Endodermal cell (in vitro differentiated cells): ENCODE data around the gene BBS10. TPM values are rescaled to one million over a fixed set of nuclear protein-coding genes. Genes with fewer than 3 reads are reported as not detected.
A peak's percentile ranks its signal among the peaks of the same experiment; 100 is the strongest.

ENCODE experiments used
- DNase-seq: peaks from one replicate; pipeline ENCODE4 v3.0.0-alpha.2; 2017
- H3K27ac ChIP-seq: 2 replicates; pipeline ENCODE4 v1.5.1; 2013; ENCODE audit warnings: mild to moderate bottlenecking, low read depth, low read length, moderate library complexity
- H3K27me3 ChIP-seq: 2 replicates; pipeline ENCODE4 v1.6.1; 2013; ENCODE audit warnings: mild to moderate bottlenecking, low read length, moderate library complexity; ENCODE audit not compliant: insufficient read depth, control insufficient read depth, poor library complexity, severe bottlenecking
- H3K36me3 ChIP-seq: 2 replicates; pipeline ENCODE4 v1.7.0; 2013; ENCODE audit warnings: mild to moderate bottlenecking, low read length, moderate library complexity; ENCODE audit not compliant: control insufficient read depth, insufficient read depth
- H3K4me1 ChIP-seq: one replicate; pipeline ENCODE4 v1.7.0; 2013; ENCODE audit warnings: low read length; ENCODE audit not compliant: control insufficient read depth, insufficient read depth
- H3K4me3 ChIP-seq: 2 replicates; pipeline ENCODE4 v1.5.1; 2013; ENCODE audit warnings: mild to moderate bottlenecking, low read length, moderate library complexity
- H3K9ac ChIP-seq: 2 replicates; pipeline ENCODE4 v1.6.1; 2013; ENCODE audit warnings: mild to moderate bottlenecking, low read length, moderate library complexity; ENCODE audit not compliant: poor library complexity, severe bottlenecking; ENCODE audit errors: extremely low read depth
- H3K9me3 ChIP-seq: 2 replicates; pipeline ENCODE4 v1.6.1; 2013; ENCODE audit warnings: mild to moderate bottlenecking, low read length, moderate library complexity; ENCODE audit not compliant: control insufficient read depth
- H3K27ac Mint-ChIP-seq: 2 replicates; pipeline ENCODE4 v1.8.0; 2020; ENCODE audit warnings: mixed read lengths
- H3K27me3 Mint-ChIP-seq: 2 replicates; pipeline ENCODE4 v1.8.0; 2021; ENCODE audit warnings: mild to moderate bottlenecking, mixed read lengths; ENCODE audit not compliant: insufficient read depth
- H3K36me3 Mint-ChIP-seq: 2 replicates; pipeline ENCODE4 v1.8.0; 2020; ENCODE audit warnings: low read depth, mixed read lengths
- H3K4me1 Mint-ChIP-seq: 2 replicates; pipeline ENCODE4 v1.8.0; 2020; ENCODE audit warnings: mixed read lengths
- H3K4me3 Mint-ChIP-seq: 2 replicates; pipeline ENCODE4 v1.8.0; 2020; ENCODE audit warnings: mild to moderate bottlenecking, moderate library complexity, mixed read lengths
- H3K9me3 Mint-ChIP-seq: 2 replicates; pipeline ENCODE4 v1.8.0; 2020; ENCODE audit warnings: mild to moderate bottlenecking, mixed read lengths
- WGBS, 2 experiments: methylation state at CpG; one replicate each; pipeline versions ENCODE4 v1.1.5 to v1.1.7; 2013; ENCODE audit warnings: missing lambda C conversion rate in 2 of 2, mixed read lengths in 1 of 2; ENCODE audit not compliant: insufficient coverage in 1 of 2, insufficient read length in 1 of 2; 5-methylcytosine and 5-hydroxymethylcytosine counted together
- total RNA-seq, 2 donors: library from RNA; stranded (reverse); fragmentation: NEBNext Ultra II Directional in 1 of 2; extraction: Animal tissue kit (Norgen Biotek cat#: 25700) in 1 of 2; gene quantifications; 2 replicates in 1 of 2; 3 replicates in 1 of 2; pipeline ENCODE4 v1.2.1, GENCODE V29; 2021
- TF ChIP-seq, protein P1 (sequence below): fragments of 200-600 bp; sonication (generic); conservative IDR thresholded peaks from 2 replicates; pipeline ENCODE4 v1.5.0; 2021; ENCODE audit warnings: antibody characterized with exemption, mild to moderate bottlenecking

Gene BBS10
- total RNA-seq, 2 donors from 2014 or later, result 9.3 to 9.5 TPM

DNA sequence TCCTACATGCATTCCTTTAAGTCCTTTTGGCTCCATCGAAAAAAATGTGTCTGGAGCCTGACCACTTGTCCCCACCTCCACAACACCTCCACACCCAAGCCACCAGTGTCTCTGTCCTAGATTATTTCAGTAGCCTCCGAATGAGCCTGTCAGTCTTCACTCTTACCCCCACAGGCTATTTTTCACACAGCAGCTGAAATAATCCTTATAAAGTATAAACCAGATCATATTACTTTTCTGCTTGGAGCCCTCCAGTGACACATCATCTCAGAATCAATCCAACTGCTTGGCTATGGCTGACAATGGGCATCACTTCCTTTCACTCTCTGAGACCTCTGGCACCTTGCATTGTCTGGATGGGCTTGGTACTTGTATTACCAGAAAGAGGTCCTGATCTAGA lies 44.9 kb downstream of the BBS10 start:
- peaks cover 15% of the 10 kb centered on the region for H3K4me1 Mint-ChIP-seq
- TF ChIP-seq, protein P1, sequence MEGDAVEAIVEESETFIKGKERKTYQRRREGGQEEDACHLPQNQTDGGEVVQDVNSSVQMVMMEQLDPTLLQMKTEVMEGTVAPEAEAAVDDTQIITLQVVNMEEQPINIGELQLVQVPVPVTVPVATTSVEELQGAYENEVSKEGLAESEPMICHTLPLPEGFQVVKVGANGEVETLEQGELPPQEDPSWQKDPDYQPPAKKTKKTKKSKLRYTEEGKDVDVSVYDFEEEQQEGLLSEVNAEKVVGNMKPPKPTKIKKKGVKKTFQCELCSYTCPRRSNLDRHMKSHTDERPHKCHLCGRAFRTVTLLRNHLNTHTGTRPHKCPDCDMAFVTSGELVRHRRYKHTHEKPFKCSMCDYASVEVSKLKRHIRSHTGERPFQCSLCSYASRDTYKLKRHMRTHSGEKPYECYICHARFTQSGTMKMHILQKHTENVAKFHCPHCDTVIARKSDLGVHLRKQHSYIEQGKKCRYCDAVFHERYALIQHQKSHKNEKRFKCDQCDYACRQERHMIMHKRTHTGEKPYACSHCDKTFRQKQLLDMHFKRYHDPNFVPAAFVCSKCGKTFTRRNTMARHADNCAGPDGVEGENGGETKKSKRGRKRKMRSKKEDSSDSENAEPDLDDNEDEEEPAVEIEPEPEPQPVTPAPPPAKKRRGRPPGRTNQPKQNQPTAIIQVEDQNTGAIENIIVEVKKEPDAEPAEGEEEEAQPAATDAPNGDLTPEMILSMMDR, result no peak
- no peak overlapping the region for H3K4me3 Mint-ChIP-seq
- Histone ChIP-seq H3K4me1 (no peaks in the 10 kb centered on the region), H3K27me3 (no peaks in the 10 kb centered on the region), H3K9ac (no peak overlapping the region), H3K4me3 (no peak overlapping the region), H3K36me3 (no peaks in the 10 kb centered on the region), H3K27ac (no peak overlapping the region), H3K9me3 (no peaks in the 10 kb centered on the region)
- 84 to 88% methylated on average over 1 to 2 of the region's 2 CpGs for WGBS, 2 experiments
- H3K27ac Mint-ChIP-seq, result no peak overlapping the region
- no peaks in the 10 kb centered on the region for H3K9me3 Mint-ChIP-seq
- no peaks in the 10 kb centered on the region for H3K36me3 Mint-ChIP-seq
- no peak for DNase-seq
- no peaks in the 10 kb centered on the region for H3K27me3 Mint-ChIP-seq

DNA sequence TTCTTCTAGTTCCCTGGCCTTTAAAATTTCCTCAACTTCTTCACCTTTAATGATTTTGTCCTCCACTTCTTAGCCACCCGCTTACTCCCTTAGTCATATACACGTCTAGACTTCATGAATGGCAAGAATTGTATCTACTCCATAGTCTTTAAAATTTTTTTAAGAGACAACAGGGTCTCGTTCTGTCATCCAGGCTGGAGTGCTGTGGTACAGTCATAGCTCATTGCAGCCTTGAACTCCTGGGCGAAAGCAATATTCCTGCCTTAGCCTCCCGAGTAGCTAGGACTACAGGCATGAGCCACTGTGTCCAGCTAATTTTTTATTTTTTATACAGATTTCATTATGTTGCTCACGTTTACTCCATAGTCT lies 47.9 kb downstream of the BBS10 start:
- Histone ChIP-seq H3K36me3 (no peaks in the 10 kb centered on the region), H3K4me1 (no peaks in the 10 kb centered on the region), H3K27me3 (no peaks in the 10 kb centered on the region), H3K9me3 (peaks cover 25% of the 10 kb centered on the region), H3K4me3 (no peak overlapping the region), H3K9ac (no peak overlapping the region), H3K27ac (no peak overlapping the region)
- H3K9me3 Mint-ChIP-seq, result no peaks in the 10 kb centered on the region
- WGBS, 2 experiments, result 90% methylated on average over 5 to 6 of the region's 6 CpGs
- peak; percentile 37 for DNase-seq
- H3K4me3 Mint-ChIP-seq, result no peak overlapping the region
- no peaks in the 10 kb centered on the region for H3K27me3 Mint-ChIP-seq
- TF ChIP-seq, protein P1, result no peak
- peaks cover 15% of the 10 kb centered on the region for H3K4me1 Mint-ChIP-seq
- peak overlapping the region; percentile 33 for H3K27ac Mint-ChIP-seq
- H3K36me3 Mint-ChIP-seq, result no peaks in the 10 kb centered on the region

DNA sequence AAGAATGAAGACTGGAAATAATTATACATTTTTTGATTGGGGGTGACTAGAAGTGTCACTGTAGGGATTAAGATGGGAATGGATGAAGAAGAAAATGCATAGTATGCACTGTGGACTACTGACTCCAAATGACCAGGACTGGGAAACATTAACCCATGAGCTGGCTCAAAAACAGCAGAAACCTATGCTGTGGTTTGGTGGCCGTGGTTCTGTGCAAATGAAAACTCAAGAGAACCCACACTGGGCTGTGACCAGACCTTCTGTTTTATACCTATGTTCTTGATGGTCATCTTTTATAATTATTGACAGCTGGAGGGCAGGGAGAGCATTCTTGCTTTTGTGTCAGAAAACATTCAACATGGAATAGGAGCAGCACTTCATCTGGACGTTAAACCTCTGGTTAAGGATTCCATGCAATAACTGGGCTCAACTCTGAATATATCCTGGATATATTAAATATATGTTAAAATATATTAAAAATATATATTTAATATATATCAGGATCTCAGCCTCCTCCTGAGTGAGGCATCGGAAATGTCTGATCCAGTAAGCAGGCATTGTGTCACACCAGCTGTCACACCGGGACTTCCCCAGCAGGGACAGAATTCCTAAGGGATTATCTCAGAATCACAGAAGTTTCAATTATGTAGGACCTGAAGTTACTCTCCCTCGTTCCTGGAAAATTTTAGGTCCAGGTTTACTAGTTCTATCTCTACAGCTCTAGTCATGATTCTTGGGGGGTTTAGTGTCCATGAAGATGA lies 48.5 kb downstream of the BBS10 start:
- Mint-ChIP-seq H3K4me3 (no peak overlapping the region), H3K4me1 (peaks cover 15% of the 10 kb centered on the region), H3K27me3 (no peaks in the 10 kb centered on the region), H3K9me3 (no peaks in the 10 kb centered on the region), H3K27ac (peak overlapping the region; percentile 55), H3K36me3 (no peaks in the 10 kb centered on the region)
- H3K9me3 ChIP-seq, result peaks cover 30% of the 10 kb centered on the region
- H3K4me3 ChIP-seq, result no peak overlapping the region
- H3K36me3 ChIP-seq, result no peaks in the 10 kb centered on the region
- peak; percentile 72 for DNase-seq
- no peaks in the 10 kb centered on the region for H3K27me3 ChIP-seq
- no peaks in the 10 kb centered on the region for H3K4me1 ChIP-seq
- no peak overlapping the region for H3K9ac ChIP-seq
- WGBS, 2 experiments, result 59 to 61% methylated on average over 3 to 5 of the region's 5 CpGs
- TF ChIP-seq, protein P1, result peak; percentile 53
- H3K27ac ChIP-seq, result no peak overlapping the region

Other genes with a start within 250 kb of the BBS10 start
- 10 to 100 TPM; 44.0 to 58.8 TPM for gene OSBPL8, start 211.4 kb upstream of the BBS10 start, total RNA-seq